ENCODE results near the gene FAM180A.
A peak's percentile ranks its signal among the peaks of the same experiment; 100 is the strongest.

FAM180A gene

GRCh38 chr7:135747366-135747765, 1.2 kb downstream of the FAM180A start:
- Histone ChIP-seq H3K79me2 (no peaks in the 10 kb centered on the region), H3K4me2 (ENCODE audit: low read length) (no peak overlapping the region), H3K9ac (no peak overlapping the region), H3K4me3 (ENCODE audit: low read depth, low read length) (no peak overlapping the region), H2AFZ (no peak overlapping the region), H3K27ac (no peak overlapping the region), H3K9me3 (ENCODE audit: control insufficient read depth, low read length) (no peaks in the 10 kb centered on the region), H3K27me3 (ENCODE audit: control insufficient read depth, insufficient read depth, low read length) (no peaks in the 10 kb centered on the region), H3K36me3 (ENCODE audit: control insufficient read depth, insufficient read depth, low read length) (no peaks in the 10 kb centered on the region), H3K4me1 (no peaks in the 10 kb centered on the region)
- no peak for TF ChIP-seq CTCF (IDR thresholded peaks at IDR 0.05)

- no peaks in the 10 kb centered on the region for H3K9me3 ChIP-seq (ENCODE audit: control insufficient read depth, low read length)
- no peaks in the 10 kb centered on the region for H3K79me2 ChIP-seq
- no peak overlapping the region for H3K27ac ChIP-seq
- H3K4me2 ChIP-seq (ENCODE audit: low read length) = no peak overlapping the region
- H3K4me3 ChIP-seq (ENCODE audit: low read depth, low read length) = no peak overlapping the region
- H2AFZ ChIP-seq = no peak overlapping the region
- no peaks in the 10 kb centered on the region for H3K36me3 ChIP-seq (ENCODE audit: control insufficient read depth, insufficient read depth, low read length)
- H3K27me3 ChIP-seq (ENCODE audit: control insufficient read depth, insufficient read depth, low read length) = no peaks in the 10 kb centered on the region
- no peaks in the 10 kb centered on the region for H3K4me1 ChIP-seq
- H3K9ac ChIP-seq = no peak overlapping the region
- TF ChIP-seq CTCF (IDR thresholded peaks at IDR 0.05) = no peak
Measured at GRCh38 chr7:135745703-135746312, 2.8 kb downstream of the FAM180A start.

- H3K27me3 ChIP-seq (ENCODE audit: control insufficient read depth, insufficient read depth, low read length) = no peaks in the 10 kb centered on the region
- no peak overlapping the region for H3K4me2 ChIP-seq (ENCODE audit: low read length)
- no peak overlapping the region for H3K27ac ChIP-seq
- no peaks in the 10 kb centered on the region for H3K36me3 ChIP-seq (ENCODE audit: control insufficient read depth, insufficient read depth, low read length)
- no peak overlapping the region for H2AFZ ChIP-seq
- no peak for TF ChIP-seq CTCF (IDR thresholded peaks at IDR 0.05)
- no peaks in the 10 kb centered on the region for H3K4me1 ChIP-seq
- no peaks in the 10 kb centered on the region for H3K79me2 ChIP-seq
- H3K9me3 ChIP-seq (ENCODE audit: control insufficient read depth, low read length) = no peaks in the 10 kb centered on the region
- no peak overlapping the region for H3K9ac ChIP-seq
- no peak overlapping the region for H3K4me3 ChIP-seq (ENCODE audit: low read depth, low read length)
Measured at GRCh38 chr7:135744938-135745702, 3.5 kb downstream of the FAM180A start.

GRCh38 chr7:135743907-135744731, 4.5 kb downstream of the FAM180A start:
- no peaks in the 10 kb centered on the region for H3K4me1 ChIP-seq
- no peak overlapping the region for H3K27ac ChIP-seq
- no peak for TF ChIP-seq CTCF (IDR thresholded peaks at IDR 0.05)
- H3K4me3 ChIP-seq (ENCODE audit: low read depth, low read length) = no peak overlapping the region
- H2AFZ ChIP-seq = peak overlapping the region; percentile 10
- no peaks in the 10 kb centered on the region for H3K79me2 ChIP-seq
- H3K4me2 ChIP-seq (ENCODE audit: low read length) = no peak overlapping the region
- H3K36me3 ChIP-seq (ENCODE audit: control insufficient read depth, insufficient read depth, low read length) = no peaks in the 10 kb centered on the region
- H3K9me3 ChIP-seq (ENCODE audit: control insufficient read depth, low read length) = no peaks in the 10 kb centered on the region
- H3K9ac ChIP-seq = no peak overlapping the region
- H3K27me3 ChIP-seq (ENCODE audit: control insufficient read depth, insufficient read depth, low read length) = no peaks in the 10 kb centered on the region

All from parathyroid adenoma (tissue), 2 donors.